HEK293 (cell line): ENCODE measurements around the gene TMEM238.
A peak's percentile ranks its signal among the peaks of the same experiment; 100 is the strongest.

Source experiments
- BCL11A ChIP-seq: fragments of 450-650 bp; formaldehyde crosslinking; IDR thresholded peaks from 2 replicates; pipeline ENCODE4 v1.5.1; 2016; ENCODE audit warnings: low read depth, missing biosample characterization, missing genetic modification characterization
- EGR2 ChIP-seq: fragments of 450-650 bp; formaldehyde crosslinking; IDR thresholded peaks from 2 replicates; pipeline ENCODE4 v1.5.1; 2016; ENCODE audit warnings: low read depth, missing biosample characterization, missing genetic modification characterization
- GLIS2 ChIP-seq: fragments of 450-650 bp; formaldehyde crosslinking; IDR thresholded peaks from 2 replicates; pipeline ENCODE4 v1.5.1; 2016; ENCODE audit warnings: missing biosample characterization, missing genetic modification characterization
- HOXC10 ChIP-seq: sonication (generic); formaldehyde crosslinking; IDR thresholded peaks from 2 replicates; pipeline ENCODE4 v1.8.1; 2023; ENCODE audit warnings: mild to moderate bottlenecking, missing genetic modification reagents
- KLF10 ChIP-seq: fragments of 450-650 bp; IDR thresholded peaks from 2 replicates; pipeline ENCODE4 v1.5.1; 2018; ENCODE audit warnings: missing biosample characterization, mild to moderate bottlenecking, missing genetic modification characterization
- KLF16 ChIP-seq: fragments of 450-650 bp; formaldehyde crosslinking; IDR thresholded peaks from 2 replicates; pipeline ENCODE4 v1.5.1; 2017; ENCODE audit warnings: missing biosample characterization, missing genetic modification characterization
- KLF9 ChIP-seq: fragments of 450-650 bp; formaldehyde crosslinking; IDR thresholded peaks from 2 replicates; pipeline ENCODE4 v1.5.1; 2016; ENCODE audit warnings: missing biosample characterization, missing genetic modification characterization, low read depth
- OSR2 ChIP-seq: fragments of 450-650 bp; formaldehyde crosslinking; IDR thresholded peaks from 2 replicates; pipeline ENCODE4 v1.5.1; 2016; ENCODE audit warnings: missing biosample characterization, missing genetic modification characterization
- SALL2 ChIP-seq: fragments of 450-650 bp; formaldehyde crosslinking; IDR thresholded peaks from 2 replicates; pipeline ENCODE4 v1.5.0; 2017; ENCODE audit warnings: missing biosample characterization, mild to moderate bottlenecking, missing genetic modification characterization, borderline replicate concordance
- WT1 ChIP-seq: fragments of 450-650 bp; formaldehyde crosslinking; IDR thresholded peaks from 2 replicates; pipeline ENCODE4 v1.5.1; 2016; ENCODE audit warnings: missing biosample characterization, missing genetic modification characterization
- YY2 ChIP-seq: fragments of 450-650 bp; formaldehyde crosslinking; IDR thresholded peaks from 2 replicates; pipeline ENCODE4 v1.5.1; 2016; ENCODE audit warnings: missing biosample characterization, missing genetic modification characterization
- ZFHX2 ChIP-seq: fragments of 450-650 bp; formaldehyde crosslinking; conservative IDR thresholded peaks from 2 replicates; pipeline ENCODE4 v1.5.1; 2016; ENCODE audit warnings: missing biosample characterization, missing genetic modification characterization
- ZNF112 ChIP-seq: fragments of 450-650 bp; formaldehyde crosslinking; IDR thresholded peaks from 2 replicates; pipeline ENCODE4 v1.5.0; 2017; ENCODE audit warnings: missing biosample characterization, missing genetic modification characterization
- ZNF132 ChIP-seq: fragments of 450-650 bp; formaldehyde crosslinking; IDR thresholded peaks from 2 replicates; pipeline ENCODE4 v1.5.1; 2017; ENCODE audit warnings: missing biosample characterization, missing genetic modification characterization, borderline replicate concordance
- ZNF155 ChIP-seq: fragments of 450-650 bp; formaldehyde crosslinking; IDR thresholded peaks from 2 replicates; pipeline ENCODE4 v1.5.1; 2016; ENCODE audit warnings: missing biosample characterization, missing genetic modification characterization
- ZNF19 ChIP-seq: fragments of 450-650 bp; formaldehyde crosslinking; IDR thresholded peaks from 2 replicates; pipeline ENCODE4; 2016; ENCODE audit warnings: missing biosample characterization, missing genetic modification characterization, low read depth
- ZNF2 ChIP-seq: fragments of 450-650 bp; formaldehyde crosslinking; IDR thresholded peaks from 2 replicates; pipeline ENCODE4 v1.5.1; 2016; ENCODE audit warnings: missing biosample characterization, missing genetic modification characterization
- ZNF214 ChIP-seq: fragments of 450-650 bp; formaldehyde crosslinking; IDR thresholded peaks from 2 replicates; pipeline ENCODE4 v1.5.1; 2017; ENCODE audit warnings: missing biosample characterization, mild to moderate bottlenecking, missing genetic modification characterization, borderline replicate concordance
- ZNF239 ChIP-seq: fragments of 450-650 bp; formaldehyde crosslinking; IDR thresholded peaks from 2 replicates; pipeline ENCODE4 v1.5.1; 2016; ENCODE audit warnings: missing biosample characterization, missing genetic modification characterization
- ZNF24 ChIP-seq: fragments of 450-650 bp; formaldehyde crosslinking; IDR thresholded peaks from 2 replicates; pipeline ENCODE4 v1.5.1; 2016; ENCODE audit warnings: missing biosample characterization, missing genetic modification characterization
- ZNF266 ChIP-seq: fragments of 450-650 bp; formaldehyde crosslinking; IDR thresholded peaks from 2 replicates; pipeline ENCODE4 v1.5.1; 2016; ENCODE audit warnings: missing biosample characterization, missing genetic modification characterization, low read depth
- ZNF335 ChIP-seq: fragments of 450-650 bp; formaldehyde crosslinking; conservative IDR thresholded peaks from 2 replicates; pipeline ENCODE4 v1.5.1; 2016; ENCODE audit warnings: missing biosample characterization, missing genetic modification characterization
- ZNF341 ChIP-seq: fragments of 450-650 bp; formaldehyde crosslinking; IDR thresholded peaks from 2 replicates; pipeline ENCODE4; 2016; ENCODE audit warnings: low read depth, missing biosample characterization, missing genetic modification characterization
- ZNF37A ChIP-seq: fragments of 450-650 bp; IDR thresholded peaks from 2 replicates; pipeline ENCODE4 v1.5.1; 2018; ENCODE audit warnings: missing biosample characterization, missing genetic modification characterization
- ZNF423 ChIP-seq: fragments of 450-650 bp; formaldehyde crosslinking; IDR thresholded peaks from 2 replicates; pipeline ENCODE4 v1.5.1; 2016; ENCODE audit warnings: missing biosample characterization, missing genetic modification characterization
- ZNF426 ChIP-seq: fragments of 450-650 bp; formaldehyde crosslinking; IDR thresholded peaks from 2 replicates; pipeline ENCODE4 v1.5.1; 2017; ENCODE audit warnings: missing biosample characterization, missing genetic modification characterization, mild to moderate bottlenecking, inconsistent platforms, moderate library complexity
- ZNF629 ChIP-seq: fragments of 450-650 bp; formaldehyde crosslinking; IDR thresholded peaks from 2 replicates; pipeline ENCODE4 v1.5.1; 2017; ENCODE audit warnings: missing biosample characterization, missing genetic modification characterization
- ZNF670 ChIP-seq: fragments of 450-650 bp; formaldehyde crosslinking; IDR thresholded peaks from 2 replicates; pipeline ENCODE4 v1.5.1; 2016; ENCODE audit warnings: missing biosample characterization, missing genetic modification characterization, low read depth
- ZNF747 ChIP-seq: fragments of 450-650 bp; formaldehyde crosslinking; IDR thresholded peaks from 2 replicates; pipeline ENCODE4 v1.5.1; 2016; ENCODE audit warnings: missing biosample characterization, missing genetic modification characterization
- ZNF837 ChIP-seq: fragments of 450-650 bp; formaldehyde crosslinking; IDR thresholded peaks from 2 replicates; pipeline ENCODE4 v1.5.1; 2016; ENCODE audit warnings: missing biosample characterization, missing genetic modification characterization
- ZNF843 ChIP-seq: fragments of 450-650 bp; formaldehyde crosslinking; IDR thresholded peaks from 2 replicates; pipeline ENCODE4 v1.5.1; 2016; ENCODE audit warnings: missing biosample characterization, missing genetic modification characterization
- ZSCAN16 ChIP-seq: fragments of 450-650 bp; formaldehyde crosslinking; IDR thresholded peaks from 2 replicates; pipeline ENCODE4 v1.5.1; 2016; ENCODE audit warnings: missing biosample characterization, missing genetic modification characterization
- ZXDB ChIP-seq: fragments of 450-650 bp; formaldehyde crosslinking; IDR thresholded peaks from 2 replicates; pipeline ENCODE4 v1.5.1; 2016; ENCODE audit warnings: missing biosample characterization, missing genetic modification characterization
- TF ChIP-seq, protein P1 (sequence below): fragments of 450-650 bp; formaldehyde crosslinking; IDR thresholded peaks from 2 replicates; pipeline ENCODE4 v1.5.1; 2016; ENCODE audit warnings: missing biosample characterization, missing genetic modification characterization
- TF ChIP-seq, protein P2 (sequence below): sonication (generic); formaldehyde crosslinking; IDR thresholded peaks from 2 replicates; pipeline ENCODE4 v1.8.1; 2022; ENCODE audit warnings: mild to moderate bottlenecking, moderate library complexity, missing genetic modification reagents
- TF ChIP-seq, protein P3 (sequence below): fragments of 450-650 bp; formaldehyde crosslinking; IDR thresholded peaks from 2 replicates; pipeline ENCODE4 v1.5.1; 2016; ENCODE audit warnings: missing biosample characterization, missing genetic modification characterization
- TF ChIP-seq, protein P4 (sequence below): fragments of 450-650 bp; formaldehyde crosslinking; IDR thresholded peaks from 2 replicates; pipeline ENCODE4 v1.5.0; 2017; ENCODE audit warnings: missing biosample characterization, missing genetic modification characterization, borderline replicate concordance

The TMEM238 gene

DNA sequence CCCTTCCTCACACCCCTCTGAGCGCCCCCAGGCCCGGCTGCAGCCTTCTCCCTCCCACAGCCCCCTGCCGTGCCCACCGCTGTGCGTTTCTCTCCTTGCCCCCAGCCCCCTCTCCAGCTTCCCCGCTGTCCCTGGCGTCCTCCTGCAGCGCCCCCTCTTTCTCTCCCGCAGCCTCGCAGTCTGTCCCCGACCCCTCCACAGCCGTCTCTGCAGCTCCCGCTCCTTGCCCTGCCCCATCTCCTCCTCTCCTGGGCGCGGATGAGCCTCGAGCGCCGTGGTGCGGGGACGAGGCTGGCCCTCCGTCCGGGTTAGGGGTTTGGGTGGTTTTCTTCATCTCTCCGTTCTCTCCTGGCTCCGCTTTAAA lies 43.3 kb downstream of the TMEM238 start (continued):
- TF ChIP-seq, protein P1, sequence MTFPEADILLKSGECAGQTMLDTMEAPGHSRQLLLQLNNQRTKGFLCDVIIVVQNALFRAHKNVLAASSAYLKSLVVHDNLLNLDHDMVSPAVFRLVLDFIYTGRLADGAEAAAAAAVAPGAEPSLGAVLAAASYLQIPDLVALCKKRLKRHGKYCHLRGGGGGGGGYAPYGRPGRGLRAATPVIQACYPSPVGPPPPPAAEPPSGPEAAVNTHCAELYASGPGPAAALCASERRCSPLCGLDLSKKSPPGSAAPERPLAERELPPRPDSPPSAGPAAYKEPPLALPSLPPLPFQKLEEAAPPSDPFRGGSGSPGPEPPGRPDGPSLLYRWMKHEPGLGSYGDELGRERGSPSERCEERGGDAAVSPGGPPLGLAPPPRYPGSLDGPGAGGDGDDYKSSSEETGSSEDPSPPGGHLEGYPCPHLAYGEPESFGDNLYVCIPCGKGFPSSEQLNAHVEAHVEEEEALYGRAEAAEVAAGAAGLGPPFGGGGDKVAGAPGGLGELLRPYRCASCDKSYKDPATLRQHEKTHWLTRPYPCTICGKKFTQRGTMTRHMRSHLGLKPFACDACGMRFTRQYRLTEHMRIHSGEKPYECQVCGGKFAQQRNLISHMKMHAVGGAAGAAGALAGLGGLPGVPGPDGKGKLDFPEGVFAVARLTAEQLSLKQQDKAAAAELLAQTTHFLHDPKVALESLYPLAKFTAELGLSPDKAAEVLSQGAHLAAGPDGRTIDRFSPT (tag by site-specific recombination): peak; percentile 75
- TF ChIP-seq ZNF266 (tag by site-specific recombination) (no peak), ZNF37A (no peak), GLIS2 (peak; percentile 90), ZNF19 (tag by site-specific recombination) (no peak), ZNF341 (0 out of 2 replicates have a peak, but pooled peaks have one; percentile 9), ZFHX2 (tag by site-specific recombination) (peak; percentile 37), OSR2 (tag by site-specific recombination) (no peak), ZNF112 (no peak), ZNF2 (tag by site-specific recombination) (0 out of 2 replicates have a peak, but pooled peaks have one; percentile 54), WT1 (tag by site-specific recombination) (peak; percentile 23; the same call in 1 of the 2 replicates), KLF16 (tag by site-specific recombination) (0 out of 2 replicates have a peak, but pooled peaks have one; percentile 7), ZXDB (tag by site-specific recombination) (no peak), ZNF423 (tag by site-specific recombination) (peak; percentile 94), ZNF239 (tag by site-specific recombination) (no peak), ZNF629 (no peak), KLF9 (0 out of 2 replicates have a peak, but pooled peaks have one; percentile 12), YY2 (tag by site-specific recombination) (no peak), SALL2 (no peak), ZNF837 (tag by site-specific recombination) (no peak), KLF10 (no peak), ZNF155 (tag by site-specific recombination) (no peak), ZNF426 (tag by site-specific recombination) (no peak), ZNF335 (tag by site-specific recombination) (peak; percentile 35; the same call in 1 of the 2 replicates), ZNF747 (no peak), HOXC10 (CRISPR knock-in tag) (no peak), ZSCAN16 (no peak), EGR2 (0 out of 2 replicates have a peak, but pooled peaks have one; percentile 19), ZNF24 (tag by site-specific recombination) (no peak), ZNF132 (tag by site-specific recombination) (no peak), BCL11A (tag by site-specific recombination) (peak; percentile 49; the same call in 1 of the 2 replicates), ZNF843 (tag by site-specific recombination) (peak; percentile 32; the same call in 1 of the 2 replicates), ZNF670 (tag by site-specific recombination) (no peak), ZNF214 (tag by site-specific recombination) (no peak)
- TF ChIP-seq, protein P2, sequence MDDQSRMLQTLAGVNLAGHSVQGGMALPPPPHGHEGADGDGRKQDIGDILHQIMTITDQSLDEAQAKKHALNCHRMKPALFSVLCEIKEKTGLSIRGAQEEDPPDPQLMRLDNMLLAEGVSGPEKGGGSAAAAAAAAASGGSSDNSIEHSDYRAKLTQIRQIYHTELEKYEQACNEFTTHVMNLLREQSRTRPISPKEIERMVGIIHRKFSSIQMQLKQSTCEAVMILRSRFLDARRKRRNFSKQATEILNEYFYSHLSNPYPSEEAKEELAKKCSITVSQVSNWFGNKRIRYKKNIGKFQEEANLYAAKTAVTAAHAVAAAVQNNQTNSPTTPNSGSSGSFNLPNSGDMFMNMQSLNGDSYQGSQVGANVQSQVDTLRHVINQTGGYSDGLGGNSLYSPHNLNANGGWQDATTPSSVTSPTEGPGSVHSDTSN (CRISPR knock-in tag): 0 out of 2 replicates have a peak, but pooled peaks have one; percentile 23
- TF ChIP-seq, protein P3, sequence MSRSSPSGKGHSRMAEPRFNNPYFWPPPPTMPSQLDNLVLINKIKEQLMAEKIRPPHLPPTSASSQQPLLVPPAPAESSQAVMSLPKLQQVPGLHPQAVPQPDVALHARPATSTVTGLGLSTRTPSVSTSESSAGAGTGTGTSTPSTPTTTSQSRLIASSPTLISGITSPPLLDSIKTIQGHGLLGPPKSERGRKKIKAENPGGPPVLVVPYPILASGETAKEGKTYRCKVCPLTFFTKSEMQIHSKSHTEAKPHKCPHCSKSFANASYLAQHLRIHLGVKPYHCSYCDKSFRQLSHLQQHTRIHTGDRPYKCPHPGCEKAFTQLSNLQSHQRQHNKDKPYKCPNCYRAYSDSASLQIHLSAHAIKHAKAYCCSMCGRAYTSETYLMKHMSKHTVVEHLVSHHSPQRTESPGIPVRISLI (tag by site-specific recombination): no peak
- TF ChIP-seq, protein P4, sequence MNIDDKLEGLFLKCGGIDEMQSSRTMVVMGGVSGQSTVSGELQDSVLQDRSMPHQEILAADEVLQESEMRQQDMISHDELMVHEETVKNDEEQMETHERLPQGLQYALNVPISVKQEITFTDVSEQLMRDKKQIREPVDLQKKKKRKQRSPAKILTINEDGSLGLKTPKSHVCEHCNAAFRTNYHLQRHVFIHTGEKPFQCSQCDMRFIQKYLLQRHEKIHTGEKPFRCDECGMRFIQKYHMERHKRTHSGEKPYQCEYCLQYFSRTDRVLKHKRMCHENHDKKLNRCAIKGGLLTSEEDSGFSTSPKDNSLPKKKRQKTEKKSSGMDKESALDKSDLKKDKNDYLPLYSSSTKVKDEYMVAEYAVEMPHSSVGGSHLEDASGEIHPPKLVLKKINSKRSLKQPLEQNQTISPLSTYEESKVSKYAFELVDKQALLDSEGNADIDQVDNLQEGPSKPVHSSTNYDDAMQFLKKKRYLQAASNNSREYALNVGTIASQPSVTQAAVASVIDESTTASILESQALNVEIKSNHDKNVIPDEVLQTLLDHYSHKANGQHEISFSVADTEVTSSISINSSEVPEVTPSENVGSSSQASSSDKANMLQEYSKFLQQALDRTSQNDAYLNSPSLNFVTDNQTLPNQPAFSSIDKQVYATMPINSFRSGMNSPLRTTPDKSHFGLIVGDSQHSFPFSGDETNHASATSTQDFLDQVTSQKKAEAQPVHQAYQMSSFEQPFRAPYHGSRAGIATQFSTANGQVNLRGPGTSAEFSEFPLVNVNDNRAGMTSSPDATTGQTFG: no peak
